Lung (tissue), 12 donors: ENCODE data around the gene IQCH. TPM values are rescaled to one million over a fixed set of nuclear protein-coding genes. Genes with fewer than 3 reads are reported as not detected.

Source experiments
- ATAC-seq: fragments of 200-7000 bp; cut with Tn5 transposase; one replicate; pipeline ENCODE4 v1.9.1; 2020; ENCODE audit warnings: moderate number of reproducible peaks; ENCODE audit not compliant: insufficient read depth, low FRiP score
- DNase-seq, 3 donors: peaks; one replicate each; pipeline ENCODE4 v3.0.0-alpha.2; 2013 to 2017
- H3K27ac ChIP-seq, 2 donors: one replicate each; pipeline ENCODE4 v1.5.1; 2013; ENCODE audit warnings: mild to moderate bottlenecking in 2 of 2, moderate library complexity in 2 of 2, control low read depth in 1 of 2, inconsistent platforms in 1 of 2, low read depth in 1 of 2, low read length in 1 of 2
- H3K27me3 ChIP-seq, 3 donors: one replicate each; pipeline ENCODE4 v1.5.1; 2013; ENCODE audit warnings: low read length in 2 of 3; ENCODE audit not compliant: control insufficient read depth in 3 of 3, insufficient read depth in 3 of 3
- H3K36me3 ChIP-seq, 4 donors: one replicate each; pipeline ENCODE4 v1.5.1; 2013; ENCODE audit warnings: low read length in 4 of 4, mild to moderate bottlenecking in 1 of 4, moderate library complexity in 1 of 4; ENCODE audit not compliant: control insufficient read depth in 4 of 4, insufficient read depth in 4 of 4
- H3K4me1 ChIP-seq, 5 donors: one replicate each; pipeline ENCODE4 v1.5.1; 2013; ENCODE audit warnings: low read length in 5 of 5, mild to moderate bottlenecking in 2 of 5, moderate library complexity in 1 of 5; ENCODE audit not compliant: control insufficient read depth in 5 of 5, insufficient read depth in 5 of 5
- H3K4me3 ChIP-seq: one replicate; pipeline ENCODE4 v1.5.1; 2013; ENCODE audit warnings: mild to moderate bottlenecking, control low read depth, moderate library complexity
- H3K9ac ChIP-seq, 2 donors: one replicate each; pipeline ENCODE4 v1.5.1; 2013; ENCODE audit warnings: low read length in 2 of 2, control low read depth in 1 of 2; ENCODE audit not compliant: insufficient read depth in 1 of 2
- H3K9me3 ChIP-seq, 4 donors: one replicate each; pipeline ENCODE4 v1.5.1; 2013; ENCODE audit warnings: low read length in 3 of 4, mild to moderate bottlenecking in 1 of 4, moderate library complexity in 1 of 4; ENCODE audit not compliant: control insufficient read depth in 4 of 4, insufficient read depth in 3 of 4
- WGBS, 2 donors: extraction: QIAGEN DNeasy Blood & Tissue Kit; methylation state at CpG; one replicate each; pipeline ENCODE4 v1.1.7; 2013; 5-methylcytosine and 5-hydroxymethylcytosine counted together
- polyA plus RNA-seq, 2 donors: library from polyadenylated mRNA; stranded (reverse); fragments of 200-250 nt; gene quantifications; one replicate each; pipeline ENCODE4 v1.2.1, GENCODE V29; 2013
- total RNA-seq, 2 donors: library from RNA; depleted of rRNA in 1 of 2; stranded (reverse); fragments of >200 nt in 1 of 2; gene quantifications; one replicate each; pipeline ENCODE4 v1.2.1, GENCODE V29; 2014 to 2021
- TF ChIP-seq, protein P1 (sequence below): IDR thresholded peaks from 2 replicates; pipeline ENCODE4 v1.5.1; 2012; ENCODE audit warnings: mild to moderate bottlenecking; ENCODE audit errors: control extremely low read depth, extremely low read depth
- donor health status: control.
- donor health status: control.
- donor health status: Bipolar disorder and iron deficiency.
- donor health status: healthy.
- donor health status: DM: yes; HTN: yes; CAD: no.

Gene IQCH
- total and polyA plus RNA-seq, 4 donors = 1.1 to 10.5 (median 4.5) TPM

DNA sequence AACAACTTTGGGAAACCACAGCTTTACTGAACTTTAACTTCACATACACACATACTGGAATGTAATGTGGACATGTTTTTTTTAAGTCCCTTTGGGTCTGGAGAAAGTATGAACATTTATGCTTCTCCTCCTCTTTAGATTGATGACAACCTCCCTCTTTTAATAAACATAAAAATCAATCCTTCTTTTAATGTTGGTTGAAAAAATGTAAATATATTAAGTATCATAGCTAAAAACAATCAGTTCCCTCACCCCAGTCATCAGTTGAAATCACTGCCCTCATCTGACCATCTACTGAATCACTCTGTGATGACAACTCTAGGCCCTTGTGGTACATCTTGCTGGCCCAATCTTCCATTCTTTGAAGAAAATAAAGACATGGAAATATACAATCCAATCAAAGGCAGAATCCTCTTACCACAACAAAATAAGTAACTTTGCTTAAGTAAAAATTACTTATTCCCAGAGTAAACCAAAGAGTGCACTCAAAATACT is 6.5 kb upstream of the IQCH start:
- TF ChIP-seq, protein P1, sequence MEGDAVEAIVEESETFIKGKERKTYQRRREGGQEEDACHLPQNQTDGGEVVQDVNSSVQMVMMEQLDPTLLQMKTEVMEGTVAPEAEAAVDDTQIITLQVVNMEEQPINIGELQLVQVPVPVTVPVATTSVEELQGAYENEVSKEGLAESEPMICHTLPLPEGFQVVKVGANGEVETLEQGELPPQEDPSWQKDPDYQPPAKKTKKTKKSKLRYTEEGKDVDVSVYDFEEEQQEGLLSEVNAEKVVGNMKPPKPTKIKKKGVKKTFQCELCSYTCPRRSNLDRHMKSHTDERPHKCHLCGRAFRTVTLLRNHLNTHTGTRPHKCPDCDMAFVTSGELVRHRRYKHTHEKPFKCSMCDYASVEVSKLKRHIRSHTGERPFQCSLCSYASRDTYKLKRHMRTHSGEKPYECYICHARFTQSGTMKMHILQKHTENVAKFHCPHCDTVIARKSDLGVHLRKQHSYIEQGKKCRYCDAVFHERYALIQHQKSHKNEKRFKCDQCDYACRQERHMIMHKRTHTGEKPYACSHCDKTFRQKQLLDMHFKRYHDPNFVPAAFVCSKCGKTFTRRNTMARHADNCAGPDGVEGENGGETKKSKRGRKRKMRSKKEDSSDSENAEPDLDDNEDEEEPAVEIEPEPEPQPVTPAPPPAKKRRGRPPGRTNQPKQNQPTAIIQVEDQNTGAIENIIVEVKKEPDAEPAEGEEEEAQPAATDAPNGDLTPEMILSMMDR = no peak
- Histone ChIP-seq H3K9ac (no peak overlapping the region), H3K27me3 (no peaks in the 10 kb centered on the region), H3K4me1 (peaks cover 0 to 4% (median 0%) of the 10 kb centered on the region in 5 donors), H3K9me3 (peaks cover 0 to 3% (median 0%) of the 10 kb centered on the region in 4 donors), H3K4me3 (no peak overlapping the region), H3K36me3 (peaks cover 0 to 5% (median 0%) of the 10 kb centered on the region in 4 donors), H3K27ac (no peak overlapping the region)
- no peak for DNase-seq
- no peak for ATAC-seq

DNA sequence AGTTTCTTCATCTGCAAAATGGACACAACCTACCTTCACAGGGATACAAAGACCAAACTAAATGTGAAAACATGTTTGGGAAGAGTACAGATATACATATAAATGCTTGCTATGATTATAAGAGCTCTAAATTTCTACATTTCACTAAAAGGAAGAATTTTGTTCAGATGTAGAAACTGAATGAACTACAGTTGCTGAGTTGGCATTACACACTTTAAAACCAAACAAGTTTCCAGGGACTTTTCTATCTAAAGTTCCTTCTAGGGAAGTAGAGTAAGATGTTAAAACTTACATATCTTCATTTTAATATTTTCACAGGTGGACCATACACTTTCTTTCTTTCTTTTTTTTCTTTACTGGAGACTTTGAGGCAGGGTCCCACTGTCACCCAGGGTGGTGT is 4.8 kb upstream of the IQCH start:
- H3K4me3 ChIP-seq = no peak overlapping the region
- ATAC-seq = no peak
- H3K9me3 ChIP-seq = peaks cover 0 to 3% (median 0%) of the 10 kb centered on the region in 4 donors
- H3K4me1 ChIP-seq = peaks cover 0 to 9% (median 5%) of the 10 kb centered on the region in 5 donors
- peaks cover 0 to 5% (median 0%) of the 10 kb centered on the region in 4 donors for H3K36me3 ChIP-seq
- no peaks in the 10 kb centered on the region for H3K27me3 ChIP-seq
- DNase-seq = no peak
- H3K9ac ChIP-seq = no peak overlapping the region
- TF ChIP-seq, protein P1 = no peak
- H3K27ac ChIP-seq = no peak overlapping the region

DNA sequence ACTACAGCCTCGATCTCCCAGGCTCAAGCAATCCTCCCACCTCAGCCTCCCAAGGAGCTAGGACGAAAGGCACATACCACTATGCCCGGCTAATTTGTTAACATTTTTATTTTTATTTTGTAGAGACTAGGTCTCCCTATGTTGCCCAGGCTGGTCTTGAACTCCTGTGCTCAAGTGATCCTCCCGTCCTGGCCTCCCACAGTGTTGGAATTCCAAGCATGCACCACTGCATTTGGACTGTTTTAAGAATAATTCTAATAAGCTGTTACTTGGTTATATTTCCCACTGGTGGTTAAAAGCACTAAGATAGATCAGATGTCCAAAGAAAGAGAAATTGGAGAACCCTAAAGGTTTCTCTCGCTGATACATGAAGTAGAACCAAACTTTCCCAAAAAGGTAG is 3.3 kb upstream of the IQCH start:
- TF ChIP-seq, protein P1 = no peak
- no peak overlapping the region for H3K9ac ChIP-seq
- peaks cover 0 to 9% (median 5%) of the 10 kb centered on the region in 5 donors for H3K4me1 ChIP-seq
- no peaks in the 10 kb centered on the region for H3K27me3 ChIP-seq
- no peak for ATAC-seq
- no peak overlapping the region for H3K27ac ChIP-seq
- DNase-seq = no peak
- WGBS, 2 donors = 96 to 100% methylated on average over 5 of the region's 5 CpGs
- peaks cover 0 to 2% (median 0%) of the 10 kb centered on the region in 4 donors for H3K36me3 ChIP-seq
- no peaks in the 10 kb centered on the region for H3K9me3 ChIP-seq
- H3K4me3 ChIP-seq = no peak overlapping the region

DNA sequence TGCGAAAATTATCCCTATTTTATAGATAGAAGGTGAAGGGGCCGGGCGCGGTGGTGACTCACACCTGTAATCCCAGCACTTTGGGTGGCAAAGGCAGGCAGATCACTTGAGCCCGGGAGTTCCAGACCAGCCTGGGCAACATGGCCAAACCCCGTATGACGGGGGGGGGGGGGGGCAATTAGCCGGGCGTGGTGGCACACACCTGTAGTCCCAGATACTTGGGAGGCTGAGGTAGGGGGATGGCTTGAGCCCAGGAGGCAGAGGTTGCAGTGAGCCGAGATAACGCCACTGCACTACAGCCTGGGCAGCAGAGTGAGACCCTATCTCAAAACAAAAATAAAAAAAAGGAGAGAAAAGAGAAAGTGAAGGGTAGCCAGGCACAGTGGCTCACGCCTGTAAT is 1.5 kb upstream of the IQCH start:
- Histone ChIP-seq H3K27ac (no peak overlapping the region), H3K36me3 (no peaks in the 10 kb centered on the region), H3K9me3 (no peaks in the 10 kb centered on the region), H3K4me1 (peaks cover 0 to 9% (median 5%) of the 10 kb centered on the region in 5 donors), H3K27me3 (peaks cover 0 to 4% (median 0%) of the 10 kb centered on the region in 3 donors), H3K4me3 (no peak overlapping the region), H3K9ac (no peak overlapping the region)
- TF ChIP-seq, protein P1 = no peak
- ATAC-seq (no peak), DNase-seq (no peak)
- 89 to 90% methylated on average over 11 to 12 of the region's 12 CpGs for WGBS, 2 donors
